ENCODE measurements around the gene LMF1.

DNA sequence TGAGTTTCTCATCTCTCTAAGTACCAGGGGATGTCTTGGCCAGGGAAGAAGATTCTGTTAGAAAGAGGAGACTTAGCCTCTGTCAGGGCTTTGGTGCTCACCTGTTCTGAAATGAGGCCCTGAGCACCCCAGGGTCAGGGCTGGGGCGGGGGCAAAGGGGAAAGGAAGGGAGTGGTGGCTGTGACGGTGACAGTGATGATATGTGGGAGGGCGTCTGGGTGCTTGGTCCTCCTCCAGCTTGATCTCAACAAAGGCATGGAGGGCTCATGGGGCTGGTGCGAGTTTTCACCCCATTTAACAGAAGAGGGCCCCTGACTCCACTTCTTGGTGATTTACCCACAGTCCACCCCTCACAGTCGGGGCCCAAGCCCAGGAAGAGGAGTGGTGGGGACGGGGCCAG lies 25.9 kb upstream of the LMF1 start:
- TF ChIP-seq, protein P1, sequence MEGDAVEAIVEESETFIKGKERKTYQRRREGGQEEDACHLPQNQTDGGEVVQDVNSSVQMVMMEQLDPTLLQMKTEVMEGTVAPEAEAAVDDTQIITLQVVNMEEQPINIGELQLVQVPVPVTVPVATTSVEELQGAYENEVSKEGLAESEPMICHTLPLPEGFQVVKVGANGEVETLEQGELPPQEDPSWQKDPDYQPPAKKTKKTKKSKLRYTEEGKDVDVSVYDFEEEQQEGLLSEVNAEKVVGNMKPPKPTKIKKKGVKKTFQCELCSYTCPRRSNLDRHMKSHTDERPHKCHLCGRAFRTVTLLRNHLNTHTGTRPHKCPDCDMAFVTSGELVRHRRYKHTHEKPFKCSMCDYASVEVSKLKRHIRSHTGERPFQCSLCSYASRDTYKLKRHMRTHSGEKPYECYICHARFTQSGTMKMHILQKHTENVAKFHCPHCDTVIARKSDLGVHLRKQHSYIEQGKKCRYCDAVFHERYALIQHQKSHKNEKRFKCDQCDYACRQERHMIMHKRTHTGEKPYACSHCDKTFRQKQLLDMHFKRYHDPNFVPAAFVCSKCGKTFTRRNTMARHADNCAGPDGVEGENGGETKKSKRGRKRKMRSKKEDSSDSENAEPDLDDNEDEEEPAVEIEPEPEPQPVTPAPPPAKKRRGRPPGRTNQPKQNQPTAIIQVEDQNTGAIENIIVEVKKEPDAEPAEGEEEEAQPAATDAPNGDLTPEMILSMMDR (IDR thresholded peaks at IDR 0.05): no peak
- no peak for TF ChIP-seq ZFX (IDR thresholded peaks at IDR 0.05; ENCODE audit: borderline replicate concordance)
